SHP77 treated with DMSO at 0.1 percent for 48 hours (cell line): Measurements from ENCODE around the gene USP13.

ENCODE experiments used
- DNase-seq: peaks from one replicate; lab custom pipeline; 2025; lab: John Stamatoyannopoulos, UW

USP13 gene

GRCh38 chr3:179796421-179796820, 143.6 kb downstream of the USP13 start:
- DNase-seq = no peak

GRCh38 chr3:179797192-179797591, 144.4 kb downstream of the USP13 start:
- no peak for DNase-seq

- no peak for DNase-seq
Measured at GRCh38 chr3:179801263-179801662, 148.4 kb downstream of the USP13 start.

- DNase-seq = no peak
Measured at GRCh38 chr3:179801856-179802255, 149.0 kb downstream of the USP13 start.

- no peak for DNase-seq
Measured at GRCh38 chr3:179806177-179806576, 153.3 kb downstream of the USP13 start.

- no peak for DNase-seq
Measured at GRCh38 chr3:179807588-179807987, 154.7 kb downstream of the USP13 start.

- DNase-seq = no peak
Measured at GRCh38 chr3:179809639-179810038, 156.8 kb downstream of the USP13 start.

- DNase-seq = no peak
Measured at GRCh38 chr3:179811321-179812095, 158.7 kb downstream of the USP13 start.

- no peak for DNase-seq
Measured at GRCh38 chr3:179812096-179812382, 159.2 kb downstream of the USP13 start.

GRCh38 chr3:179819379-179819778, 166.5 kb downstream of the USP13 start:
- no peak for DNase-seq

GRCh38 chr3:179822296-179822695, 169.5 kb downstream of the USP13 start:
- no peak for DNase-seq

GRCh38 chr3:179825527-179826246, 172.8 kb downstream of the USP13 start:
- no peak for DNase-seq

GRCh38 chr3:179826247-179826637, 173.4 kb downstream of the USP13 start:
- DNase-seq = no peak

- no peak for DNase-seq
Measured at GRCh38 chr3:179828738-179829137, 175.9 kb downstream of the USP13 start.

GRCh38 chr3:179829401-179829800, 176.6 kb downstream of the USP13 start:
- no peak for DNase-seq

- no peak for DNase-seq
Measured at GRCh38 chr3:179832333-179832854, 179.6 kb downstream of the USP13 start.

- DNase-seq = no peak
Measured at GRCh38 chr3:179833294-179833693, 180.5 kb downstream of the USP13 start.

GRCh38 chr3:179837374-179837773, 184.5 kb downstream of the USP13 start:
- no peak for DNase-seq
